Omental fat pad (tissue), 4 donors: Measurements from ENCODE around the gene MCF2L2. TPM values are rescaled to one million over a fixed set of nuclear protein-coding genes. Genes with fewer than 3 reads are reported as not detected.

Experiments
- ATAC-seq: fragments of 150-250 bp; one replicate; pipeline ENCODE4 v1.9.1; 2016; ENCODE audit warnings: mild to moderate bottlenecking, moderate library complexity; ENCODE audit not compliant: low FRiP score
- DNase-seq: peaks from one replicate; pipeline ENCODE4 v3.0.0-alpha.2; 2019; ENCODE audit warnings: low spot score
- total RNA-seq, 4 donors: library from RNA; depleted of rRNA; stranded (reverse); fragments of >200 nt; gene quantifications; one replicate each; pipeline ENCODE4 v1.1.0, GENCODE V29; 2016
- TF ChIP-seq, protein P1 (sequence below), 3 donors: fragments of 450-650 bp; IDR thresholded peaks; one replicate each; pipeline ENCODE4 v1.5.1; 2016 to 2017; ENCODE audit warnings: antibody characterized with exemption in 3 of 3, mild to moderate bottlenecking in 3 of 3, moderate library complexity in 2 of 3

The MCF2L2 gene
- total RNA-seq, 4 donors from 2014 or later = under 0.01 to 0.84 (median 0.39) TPM

DNA sequence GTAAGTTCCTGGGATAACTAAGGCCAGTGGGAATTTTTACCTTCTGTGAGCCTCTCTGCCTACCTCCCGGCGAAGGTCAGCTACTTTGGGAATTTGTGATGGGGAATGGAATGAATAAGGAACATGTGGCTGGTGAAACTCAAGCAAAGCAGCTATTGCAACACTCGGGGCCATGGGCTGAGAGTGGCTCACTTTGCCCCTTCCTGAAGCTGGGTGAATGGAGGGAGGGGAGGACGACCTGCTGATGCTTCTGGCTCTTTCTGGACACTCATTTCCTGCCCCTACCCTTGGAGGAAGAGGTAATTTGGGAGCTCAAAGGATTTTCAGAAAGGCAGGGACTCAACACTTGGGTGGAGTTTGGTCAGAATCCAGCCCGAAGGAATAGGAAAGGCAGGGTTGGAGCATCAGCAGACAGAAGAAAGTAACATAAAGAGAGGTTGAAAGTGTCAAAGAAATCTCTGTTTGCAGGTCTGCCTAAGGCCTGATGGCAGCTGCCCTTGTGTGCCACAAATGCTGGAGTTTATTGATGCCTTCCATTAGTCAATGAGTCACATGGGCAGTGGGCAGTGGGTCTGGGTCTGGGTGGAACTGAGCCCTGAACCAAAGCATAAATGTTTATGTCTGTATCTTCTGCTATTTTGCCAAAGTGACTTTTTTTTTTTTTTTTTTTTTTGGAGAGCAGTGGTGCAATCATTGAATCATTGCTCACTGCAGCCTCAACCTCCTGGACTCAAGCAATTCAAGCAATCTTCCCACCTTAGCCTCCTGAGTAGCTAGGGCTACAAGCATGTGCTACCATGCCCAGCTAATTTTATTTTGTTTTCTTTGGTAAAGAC, 278.3 kb downstream of the MCF2L2 start:
- no peak for DNase-seq
- no peak for ATAC-seq
- TF ChIP-seq, protein P1, sequence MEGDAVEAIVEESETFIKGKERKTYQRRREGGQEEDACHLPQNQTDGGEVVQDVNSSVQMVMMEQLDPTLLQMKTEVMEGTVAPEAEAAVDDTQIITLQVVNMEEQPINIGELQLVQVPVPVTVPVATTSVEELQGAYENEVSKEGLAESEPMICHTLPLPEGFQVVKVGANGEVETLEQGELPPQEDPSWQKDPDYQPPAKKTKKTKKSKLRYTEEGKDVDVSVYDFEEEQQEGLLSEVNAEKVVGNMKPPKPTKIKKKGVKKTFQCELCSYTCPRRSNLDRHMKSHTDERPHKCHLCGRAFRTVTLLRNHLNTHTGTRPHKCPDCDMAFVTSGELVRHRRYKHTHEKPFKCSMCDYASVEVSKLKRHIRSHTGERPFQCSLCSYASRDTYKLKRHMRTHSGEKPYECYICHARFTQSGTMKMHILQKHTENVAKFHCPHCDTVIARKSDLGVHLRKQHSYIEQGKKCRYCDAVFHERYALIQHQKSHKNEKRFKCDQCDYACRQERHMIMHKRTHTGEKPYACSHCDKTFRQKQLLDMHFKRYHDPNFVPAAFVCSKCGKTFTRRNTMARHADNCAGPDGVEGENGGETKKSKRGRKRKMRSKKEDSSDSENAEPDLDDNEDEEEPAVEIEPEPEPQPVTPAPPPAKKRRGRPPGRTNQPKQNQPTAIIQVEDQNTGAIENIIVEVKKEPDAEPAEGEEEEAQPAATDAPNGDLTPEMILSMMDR (IDR thresholded peaks at IDR 0.05) = no peak

DNA sequence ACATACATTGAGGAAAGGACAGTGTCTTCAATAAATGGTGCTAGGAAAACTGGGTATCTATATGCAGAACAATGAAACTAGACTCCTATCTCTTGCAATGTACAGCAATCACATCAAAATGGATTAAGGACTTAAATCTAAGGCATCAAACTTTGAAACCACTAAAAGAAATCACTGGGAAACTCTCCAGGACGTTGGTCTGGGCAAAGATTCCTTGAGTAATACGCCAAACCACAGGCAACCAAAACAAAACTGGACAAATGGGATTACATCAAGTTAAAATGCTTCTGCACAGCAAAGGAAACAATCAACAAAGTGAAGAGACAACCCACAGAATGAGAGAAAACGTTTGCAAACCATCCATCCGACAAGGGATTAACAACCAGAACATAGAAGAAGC, 280.4 kb downstream of the MCF2L2 start:
- ATAC-seq = no peak
- no peak for DNase-seq
- TF ChIP-seq, protein P1 (IDR thresholded peaks at IDR 0.05) = no peak

DNA sequence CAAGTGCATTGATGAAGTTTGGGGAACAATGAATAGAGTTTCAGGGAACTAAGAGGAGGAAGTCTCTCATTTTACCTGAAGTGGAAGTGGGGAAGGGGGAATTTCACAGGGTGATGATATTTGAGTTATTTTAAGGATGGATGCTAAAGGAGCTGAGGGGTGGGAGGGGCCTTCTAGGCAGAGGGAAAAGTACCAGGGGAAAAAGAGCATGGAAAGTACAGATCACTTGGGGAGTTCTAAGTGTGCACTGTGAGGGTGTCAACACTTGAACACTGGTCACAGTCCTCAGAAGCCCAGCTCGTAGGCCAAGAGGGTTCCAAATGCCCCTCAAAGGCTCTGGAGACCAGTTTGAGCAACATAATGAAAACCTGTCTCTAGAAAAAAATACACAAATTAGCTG, 284.1 kb downstream of the MCF2L2 start:
- TF ChIP-seq, protein P1 (IDR thresholded peaks at IDR 0.05) = no peak
- ATAC-seq (no peak), DNase-seq (no peak)

DNA sequence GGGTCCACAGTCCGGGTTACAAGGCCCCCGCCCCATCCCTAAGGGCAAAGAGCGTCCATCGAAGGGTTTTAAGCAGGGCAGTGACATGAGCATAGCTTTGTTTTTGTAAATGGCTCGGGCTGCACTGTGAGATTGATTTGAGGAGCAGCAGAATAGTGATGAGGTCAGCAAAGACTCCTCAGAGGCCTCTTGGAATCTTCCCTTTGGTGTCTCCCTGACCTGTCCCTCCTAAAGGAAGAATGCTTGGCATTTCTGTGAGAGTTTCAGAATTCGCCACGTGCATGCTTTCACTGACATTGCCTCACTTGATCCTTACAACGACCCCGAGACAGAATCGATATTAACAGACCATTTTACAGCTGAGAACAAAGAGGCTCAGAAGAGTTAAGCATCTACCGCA, 286.2 kb downstream of the MCF2L2 start:
- TF ChIP-seq, protein P1 (IDR thresholded peaks at IDR 0.05) = no peak
- DNase-seq (no peak), ATAC-seq (no peak)

DNA sequence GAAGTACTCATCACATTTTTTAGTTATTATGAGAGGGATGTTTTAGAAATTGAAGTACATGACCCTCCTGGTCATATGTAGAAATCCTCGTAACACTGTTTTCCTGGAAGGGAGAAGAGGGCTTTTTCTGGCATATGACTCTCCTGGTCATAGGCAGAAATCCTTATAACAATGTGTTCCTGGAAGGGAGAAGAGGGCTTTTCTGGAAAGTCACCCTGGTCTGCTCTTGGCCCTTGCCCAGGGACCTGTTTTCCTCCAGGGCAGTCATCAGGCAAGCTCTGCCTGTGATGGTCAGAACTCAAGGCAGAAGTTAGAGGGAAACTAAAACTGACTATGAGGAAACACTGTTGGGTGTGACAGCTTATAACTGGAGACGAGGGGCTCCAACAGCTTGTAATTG, 293.6 kb downstream of the MCF2L2 start:
- TF ChIP-seq, protein P1 (IDR thresholded peaks at IDR 0.05) = no peak
- ATAC-seq (no peak), DNase-seq (no peak)

DNA sequence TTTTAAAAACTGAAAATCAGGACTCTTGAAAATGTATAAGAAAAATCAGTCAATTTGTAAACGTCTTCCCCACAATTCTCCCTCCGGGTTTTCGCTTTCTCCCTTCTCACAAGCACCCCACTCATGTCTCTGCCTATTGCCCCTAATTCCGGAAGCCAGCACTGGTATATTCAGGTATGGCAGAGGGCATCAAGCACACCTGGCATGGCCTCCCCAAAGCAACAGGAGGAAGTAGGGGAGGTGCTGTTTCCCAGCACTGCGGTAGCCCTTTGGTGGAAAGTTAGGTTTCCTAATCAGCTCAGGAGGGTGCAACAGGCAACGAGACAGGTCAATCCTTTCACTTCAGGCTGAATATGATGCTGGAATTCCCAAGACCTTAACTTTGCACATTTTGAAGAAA, 296.0 kb downstream of the MCF2L2 start:
- DNase-seq = no peak
- ATAC-seq = no peak
- TF ChIP-seq, protein P1 (IDR thresholded peaks at IDR 0.05) = no peak

DNA sequence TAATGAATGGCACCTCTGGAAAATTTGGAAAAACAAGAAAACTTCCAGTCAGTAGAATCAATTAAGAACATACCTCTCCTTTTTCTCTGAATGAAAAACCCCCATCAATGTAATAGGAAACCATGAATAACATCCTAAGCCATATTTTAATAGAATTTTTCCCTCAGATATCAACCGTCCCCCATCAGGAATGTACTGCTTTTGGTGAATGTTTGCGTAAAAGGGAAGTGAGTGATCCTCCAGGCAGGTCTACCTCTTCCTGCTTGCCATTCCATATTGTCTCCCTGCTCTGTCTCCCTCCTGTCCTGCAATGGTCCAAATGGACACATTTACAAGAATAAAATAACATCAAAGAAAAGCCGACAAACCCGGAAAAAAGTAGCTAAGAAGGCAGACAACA, 296.7 kb downstream of the MCF2L2 start:
- TF ChIP-seq, protein P1 (IDR thresholded peaks at IDR 0.05) = no peak
- ATAC-seq (no peak), DNase-seq (no peak)
